HK-2 (cell line): ENCODE results near the gene NUTF2.
A peak's percentile ranks its signal among the peaks of the same experiment; 100 is the strongest.
"Not testable (repeated sequence)": the region's sequence is repeated elsewhere in the genome, so short reads cannot be mapped to it uniquely, and the experiment has no call there.

Experiments
- DNase-seq: peaks from one replicate; pipeline ENCODE4 v3.0.0-alpha.2; 2018; ENCODE audit not compliant: unreplicated experiment

The NUTF2 gene

DNA sequence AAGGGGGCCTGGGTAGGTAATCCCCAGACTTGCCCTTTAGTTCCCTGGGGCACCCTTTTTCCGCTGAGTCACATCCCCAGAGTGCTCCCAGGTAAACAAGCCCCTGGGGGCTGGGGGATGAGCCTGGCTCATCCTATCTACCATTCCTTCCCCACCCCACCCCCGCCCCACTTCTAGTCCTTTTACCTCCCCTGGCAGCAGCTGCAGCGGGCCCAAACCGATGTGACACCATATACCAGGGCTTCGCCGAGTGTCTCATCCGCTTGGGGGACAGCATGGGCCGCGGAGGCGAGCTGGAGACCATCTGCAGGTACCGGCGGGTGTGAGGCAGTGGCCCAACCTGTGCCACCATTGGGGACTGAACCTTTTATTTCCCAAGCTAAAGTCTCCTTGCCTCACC is 38.8 kb downstream of the NUTF2 start:
- no peak for DNase-seq

GRCh38 chr16:67885976-67886375 is 39.2 kb downstream of the NUTF2 start:
- DNase-seq = no peak

DNA sequence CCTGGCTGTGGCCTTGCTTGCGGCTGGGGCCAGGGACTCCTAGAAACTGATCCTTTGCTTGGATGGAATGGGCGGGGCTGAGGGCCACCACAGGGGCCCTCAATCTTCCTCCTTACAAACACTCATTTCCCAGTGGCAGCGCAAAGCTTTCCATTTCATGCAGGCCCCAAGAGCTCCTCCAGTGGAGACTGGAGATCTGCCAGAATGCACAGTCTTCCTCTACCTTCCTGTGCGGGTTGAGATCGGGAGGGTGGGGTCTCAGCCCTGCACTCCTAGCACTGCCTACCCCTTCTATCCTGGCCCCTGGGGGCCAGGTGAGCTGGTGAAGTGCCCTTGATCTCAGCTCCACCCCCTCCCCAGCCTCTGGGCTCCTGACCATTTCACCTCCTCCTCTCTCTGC is 39.7 kb downstream of the NUTF2 start:
- DNase-seq = no peak

DNA sequence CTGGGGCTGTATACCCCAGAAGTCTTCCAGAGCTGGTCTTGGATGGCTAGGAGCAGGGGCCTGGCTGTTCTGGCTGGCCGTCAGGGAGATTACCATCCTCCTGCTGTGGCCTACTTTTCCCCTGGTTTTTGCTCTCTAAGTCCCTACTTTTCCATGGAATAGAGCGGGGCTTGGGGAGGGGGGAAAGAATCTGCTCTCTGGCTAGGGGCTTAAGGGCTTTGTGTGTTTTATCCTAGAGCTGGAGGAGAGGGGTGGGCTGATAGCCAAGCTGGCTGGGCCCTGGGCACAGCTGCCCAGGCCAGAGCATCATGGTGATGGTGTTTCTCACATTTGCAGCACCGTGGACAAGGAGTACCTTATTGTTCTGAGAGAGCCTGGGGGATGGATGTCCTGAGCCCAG is 41.6 kb downstream of the NUTF2 start:
- no peak for DNase-seq

DNA sequence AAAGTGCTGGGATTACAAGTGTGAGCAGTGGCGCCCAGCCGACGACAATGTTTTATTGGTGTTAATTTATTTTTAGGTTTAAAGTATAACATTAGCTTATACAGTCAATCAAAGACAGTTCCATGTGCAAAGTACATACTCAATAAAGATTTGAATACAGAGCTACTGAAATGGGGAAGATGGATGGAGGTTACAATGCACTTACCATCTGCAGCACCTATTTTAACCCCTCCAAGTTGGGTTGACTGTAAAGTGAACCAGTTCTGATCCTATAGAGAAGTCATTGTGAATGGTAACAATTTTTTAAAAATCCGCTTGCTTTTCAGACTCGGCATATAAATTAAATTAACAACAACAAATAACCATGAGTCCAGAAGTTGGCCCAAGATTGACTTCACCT is 45.6 kb downstream of the NUTF2 start:
- DNase-seq = no peak

- DNase-seq = peak; percentile 97
Observed at GRCh38 chr16:67892899-67893742, 46.4 kb downstream of the NUTF2 start, which contains the start of gene PSKH1. Gene PSKH1 (plus strand): TSS chr16:67893254. CDS start chr16:67908750, 15,496 bp downstream.

- DNase-seq = no peak
Observed at GRCh38 chr16:67893743-67894399, 47.1 kb downstream of the NUTF2 start.

GRCh38 chr16:67897231-67897630 is 50.5 kb downstream of the NUTF2 start:
- DNase-seq = no peak

DNA sequence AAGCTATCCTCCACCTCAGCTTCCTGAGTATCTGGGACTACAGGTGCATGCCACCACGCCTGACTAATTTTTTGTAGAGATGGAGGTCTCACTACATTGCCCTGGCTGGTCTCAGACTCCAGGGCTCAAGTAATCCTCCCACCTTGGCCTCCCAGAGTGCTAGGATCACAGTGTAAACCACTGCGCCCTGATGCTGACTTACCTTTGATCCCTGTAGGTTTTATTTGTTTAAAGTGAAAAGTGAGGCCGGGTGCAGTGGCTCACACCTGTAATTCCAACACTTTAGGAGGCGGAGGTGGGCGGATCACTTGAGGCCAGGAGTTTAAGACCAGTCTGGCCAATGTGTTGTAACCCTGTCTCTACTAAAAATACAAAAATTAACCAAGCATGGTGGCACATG is 55.0 kb downstream of the NUTF2 start:
- no peak for DNase-seq

DNA sequence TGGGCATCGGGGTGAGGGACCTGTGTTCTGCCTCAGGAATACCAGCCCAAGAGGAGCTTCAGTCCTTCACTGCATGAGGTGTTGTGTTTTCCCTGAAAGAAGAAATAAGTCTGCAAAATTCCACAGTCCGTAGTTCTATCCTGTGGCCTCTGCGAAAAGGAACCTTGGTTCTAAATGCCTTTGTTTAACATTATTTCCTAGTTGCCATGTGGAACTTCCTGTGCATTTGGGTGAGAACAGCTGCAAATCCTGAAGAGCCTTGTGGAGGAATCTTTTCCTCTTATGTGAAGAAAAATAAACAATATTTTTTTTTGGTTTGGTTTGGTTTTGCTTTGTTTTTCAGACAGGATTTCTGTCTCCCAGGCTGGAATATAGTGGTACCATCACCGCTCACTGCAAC is 56.1 kb downstream of the NUTF2 start:
- no peak for DNase-seq

DNA sequence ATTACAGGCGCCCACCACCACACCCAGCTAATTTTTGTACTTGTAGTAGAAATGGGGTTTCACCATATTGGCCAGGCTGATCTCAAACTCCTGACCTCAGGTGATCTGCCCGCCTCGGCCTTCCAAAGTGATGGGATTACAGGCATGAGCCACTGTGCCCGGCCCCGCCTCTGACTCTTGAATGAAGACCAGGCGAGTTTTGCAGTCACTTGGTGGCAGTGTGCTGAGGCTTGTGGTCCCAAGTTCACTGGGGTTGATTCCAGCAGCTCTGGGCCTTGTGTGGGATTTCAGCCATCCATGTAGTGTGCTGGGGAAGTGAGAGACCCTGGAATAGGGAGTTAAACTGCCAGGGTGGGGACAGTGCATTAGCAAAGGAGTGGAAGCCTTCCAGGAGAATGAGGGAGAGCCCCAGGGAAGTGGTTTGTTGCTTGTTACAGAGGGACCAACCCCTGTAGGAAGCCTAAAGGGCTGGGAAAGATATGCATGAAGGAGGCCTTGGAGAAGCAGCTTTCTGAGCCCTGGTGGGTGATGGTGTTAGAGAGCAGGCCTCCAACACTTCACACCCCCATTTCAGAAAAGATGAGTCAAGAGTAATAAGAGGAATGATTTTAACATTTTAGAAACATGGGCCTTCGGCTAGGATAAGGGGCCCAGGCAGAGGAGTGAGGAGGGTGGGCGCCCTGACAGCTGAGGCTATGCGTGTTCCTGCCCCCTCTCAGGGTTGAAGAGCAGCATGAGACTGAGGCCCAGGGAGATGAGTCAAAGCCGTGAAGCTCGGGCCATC is 60.9 kb downstream of the NUTF2 start:
- DNase-seq = no peak

DNA sequence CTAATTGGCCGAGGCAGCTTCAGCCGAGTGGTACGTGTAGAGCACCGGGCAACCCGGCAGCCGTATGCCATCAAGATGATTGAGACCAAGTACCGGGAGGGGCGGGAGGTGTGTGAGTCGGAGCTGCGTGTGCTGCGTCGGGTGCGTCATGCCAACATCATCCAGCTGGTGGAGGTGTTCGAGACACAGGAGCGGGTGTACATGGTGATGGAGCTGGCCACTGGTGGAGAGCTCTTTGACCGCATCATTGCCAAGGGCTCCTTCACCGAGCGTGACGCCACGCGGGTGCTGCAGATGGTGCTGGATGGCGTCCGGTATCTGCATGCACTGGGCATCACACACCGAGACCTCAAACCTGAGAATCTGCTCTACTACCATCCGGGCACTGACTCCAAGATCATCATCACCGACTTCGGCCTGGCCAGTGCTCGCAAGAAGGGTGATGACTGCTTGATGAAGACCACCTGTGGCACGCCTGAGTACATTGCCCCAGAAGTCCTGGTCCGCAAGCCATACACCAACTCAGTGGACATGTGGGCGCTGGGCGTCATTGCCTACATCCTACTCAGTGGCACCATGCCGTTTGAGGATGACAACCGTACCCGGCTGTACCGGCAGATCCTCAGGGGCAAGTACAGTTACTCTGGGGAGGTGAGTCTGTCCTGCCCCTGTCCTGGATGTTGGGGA is 62.5 kb downstream of the NUTF2 start:
- DNase-seq = no peak

GRCh38 chr16:67910158-67910557 is 63.4 kb downstream of the NUTF2 start:
- no peak for DNase-seq

DNA sequence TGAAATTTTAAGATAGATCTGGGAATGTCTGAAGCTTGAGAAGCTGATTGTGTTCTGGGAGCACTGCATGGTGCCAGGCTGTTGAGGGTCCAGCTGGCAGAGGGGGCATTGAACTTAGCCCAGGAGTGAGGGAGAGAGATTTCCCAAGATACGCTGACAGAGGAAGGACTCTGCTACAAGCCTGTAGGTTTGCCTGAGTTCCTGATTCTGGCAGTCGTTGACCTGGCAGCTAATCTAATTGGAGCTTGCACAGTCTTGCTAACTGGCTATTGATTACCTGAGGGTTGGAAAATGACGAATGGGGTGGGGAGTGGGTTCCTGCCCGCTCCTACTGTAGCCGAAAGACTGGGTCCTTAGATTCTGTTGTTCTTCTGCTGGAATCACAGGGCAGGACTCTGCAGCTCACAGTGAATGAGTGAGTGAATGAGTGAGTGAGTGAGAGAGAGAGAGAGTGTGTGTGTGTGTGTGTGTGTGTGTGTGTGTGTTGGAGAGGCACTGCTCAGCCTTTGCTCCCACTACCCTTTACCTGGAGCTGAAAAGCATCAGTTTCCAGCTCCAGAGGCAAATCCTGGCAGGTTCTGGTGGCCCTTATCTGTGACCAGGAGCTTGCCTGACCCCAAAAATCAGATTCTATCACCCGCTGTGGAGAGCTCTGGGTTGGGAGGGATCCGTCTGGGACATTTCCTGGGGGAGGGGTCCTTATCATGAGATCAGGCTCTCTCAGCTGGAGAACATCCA is 68.2 kb downstream of the NUTF2 start:
- DNase-seq = no peak

DNA sequence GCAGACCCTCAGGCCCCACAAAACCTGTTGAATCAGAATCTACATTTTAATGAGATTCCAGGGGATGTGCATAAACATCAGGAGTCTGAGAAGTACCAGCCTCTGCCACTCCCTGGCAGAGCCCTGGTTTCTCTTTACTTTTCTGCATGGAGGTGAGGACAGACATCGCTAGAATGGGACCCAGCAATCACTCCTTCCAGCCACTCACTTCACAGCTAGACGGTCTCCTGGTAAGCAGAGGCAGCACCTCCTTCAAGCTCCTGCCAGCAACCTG is 68.7 kb downstream of the NUTF2 start:
- DNase-seq = not testable (repeated sequence)

GRCh38 chr16:67915831-67916723 is 69.3 kb downstream of the NUTF2 start:
- no peak for DNase-seq

DNA sequence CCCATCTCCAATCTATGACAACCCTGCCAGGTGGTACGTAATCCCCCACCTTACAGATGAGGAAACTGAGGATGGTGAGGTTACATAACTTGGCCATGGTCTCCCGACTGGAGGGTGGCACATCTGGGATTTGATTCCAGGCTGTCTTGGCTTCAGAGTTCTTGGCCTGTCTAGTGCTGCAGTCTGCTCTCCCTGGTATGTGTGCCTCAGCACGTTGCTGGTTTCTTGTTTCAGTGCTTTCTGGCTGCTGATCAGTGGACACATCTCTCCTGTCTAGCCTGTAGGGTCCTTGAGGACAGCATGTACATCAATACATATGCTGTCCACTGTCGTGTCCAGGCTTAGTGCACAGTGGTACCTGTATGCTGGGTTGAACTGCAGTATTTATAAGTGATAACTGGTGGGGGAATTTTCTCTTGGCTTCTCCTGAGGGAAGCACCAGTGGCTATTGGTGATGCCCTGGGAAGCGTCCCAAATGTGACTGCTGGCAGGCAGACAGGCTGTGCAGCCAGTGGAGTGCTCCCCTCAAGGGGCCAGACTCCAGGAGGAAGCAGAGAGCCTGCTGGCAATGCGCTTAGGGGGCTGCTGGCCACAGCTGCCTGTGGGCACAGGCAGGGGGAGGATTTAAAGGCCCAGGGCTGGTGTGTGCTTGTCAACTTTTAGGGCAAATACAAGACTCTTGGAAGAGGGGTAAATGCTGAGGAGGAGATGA is 70.6 kb downstream of the NUTF2 start:
- no peak for DNase-seq

DNA sequence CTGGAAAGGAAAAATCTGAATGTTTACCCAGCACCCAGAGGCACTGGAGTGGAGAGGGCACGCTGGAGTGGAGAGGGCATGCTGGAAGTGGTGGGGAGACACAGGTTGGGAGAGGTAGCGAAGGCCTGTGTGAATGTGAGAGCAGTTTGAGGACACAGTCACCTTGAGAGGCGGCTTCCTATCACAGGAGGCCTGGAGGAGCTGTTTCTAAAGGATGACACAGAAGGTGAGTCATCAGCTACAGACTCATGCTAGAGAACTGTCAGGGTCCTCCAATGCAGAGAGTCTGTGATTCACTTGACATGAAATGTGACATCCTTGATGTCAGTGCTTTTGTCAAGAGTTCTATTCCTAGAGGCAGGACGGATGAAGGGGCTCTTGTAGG is 71.1 kb downstream of the NUTF2 start:
- peak; percentile 65 for DNase-seq

- DNase-seq = no peak
Observed at GRCh38 chr16:67919622-67920221, 73.0 kb downstream of the NUTF2 start.
